NCI-H446 (cell line): ENCODE data around the gene RNU11.
"Not testable (repeated sequence)": the region's sequence is repeated elsewhere in the genome, so short reads cannot be mapped to it uniquely, and the experiment has no call there.

ENCODE experiments used
- DNase-seq, 2 experiments: peaks; one replicate each; lab custom pipeline; 2025; lab: John Stamatoyannopoulos, UW

RNU11 gene

GRCh38 chr1:28648474-28649198 is at the start of gene RNU11:
Gene RNU11 (plus strand): TSS chr1:28648600.
- peak; percentile 100 for DNase-seq

- DNase-seq: peak; percentile 3 to 40
These were observed 46.7 kb upstream of the RNU11 start for GRCh38 chr1:28601696-28602095.

GRCh38 chr1:28602536-28603439 is 45.6 kb upstream of the RNU11 start:
- DNase-seq: peak; percentile 71 to 85

- DNase-seq: no peak
These were observed 44.0 kb upstream of the RNU11 start for GRCh38 chr1:28604411-28604810.

- no peak for DNase-seq
These were observed 43.4 kb upstream of the RNU11 start for GRCh38 chr1:28604962-28605361.

- DNase-seq: no peak
These were observed 41.6 kb upstream of the RNU11 start for GRCh38 chr1:28606771-28607170.

- no peak for DNase-seq
These were observed 35.2 kb upstream of the RNU11 start for GRCh38 chr1:28613175-28613574.

GRCh38 chr1:28631713-28632112 is 16.7 kb upstream of the RNU11 start:
- no peak for DNase-seq

GRCh38 chr1:28632560-28632959 is 15.8 kb upstream of the RNU11 start:
- DNase-seq: no peak

GRCh38 chr1:28640766-28641165 is 7.6 kb upstream of the RNU11 start:
- DNase-seq: no peak

- no peak for DNase-seq
These were observed 6.1 kb upstream of the RNU11 start for GRCh38 chr1:28642056-28642846.

GRCh38 chr1:28642847-28643635 is 5.4 kb upstream of the RNU11 start, which contains the start of gene TAF12:
Gene TAF12 (minus strand): TSS chr1:28643067. CDS start chr1:28622081, 20,986 bp downstream.
- DNase-seq: peak; percentile 86 to 97

- no peak for DNase-seq
These were observed 3.9 kb upstream of the RNU11 start for GRCh38 chr1:28644494-28644893.

GRCh38 chr1:28645406-28645805 is 3.0 kb upstream of the RNU11 start:
- DNase-seq: not testable (repeated sequence)

GRCh38 chr1:28646040-28646439 is 2.4 kb upstream of the RNU11 start:
- DNase-seq: no peak

GRCh38 chr1:28648008-28648473 is 359 bp upstream of the RNU11 start:
- DNase-seq: peak; percentile 97 to 98

- DNase-seq: not testable (repeated sequence)
These were observed 4.7 kb downstream of the RNU11 start for GRCh38 chr1:28653063-28653462.

GRCh38 chr1:28653870-28654269 is 5.5 kb downstream of the RNU11 start:
- peak in 1 of 2 experiments; percentile 40 for DNase-seq

- DNase-seq: not testable (repeated sequence)
These were observed 7.3 kb downstream of the RNU11 start for GRCh38 chr1:28655448-28656311.

GRCh38 chr1:28656335-28656734 is 7.9 kb downstream of the RNU11 start:
- DNase-seq: no peak
